Measurements from ENCODE around the gene CASZ1. TPM values are rescaled to one million over a fixed set of nuclear protein-coding genes. Genes with fewer than 3 reads are reported as not detected.

Gene CASZ1
- total and polyA plus RNA-seq, 2 experiments from 2014 or later, result 6.2 to 6.7 TPM

- Mint-ChIP-seq H3K9me3 (no peaks in the 10 kb centered on the region), H3K4me1 (no peaks in the 10 kb centered on the region; the same call in none of the 3 replicates), H3K27ac (no peak overlapping the region), H3K27me3 (ENCODE audit: insufficient read depth, low read depth, poor library complexity) (peaks cover 23% of the 10 kb centered on the region), H3K36me3 (ENCODE audit: low read depth) (no peaks in the 10 kb centered on the region), H3K4me3 (peak overlapping the region; percentile 53)
- H2AFZ ChIP-seq, result no peak overlapping the region
- peaks cover 14% of the 10 kb centered on the region for H3K4me1 ChIP-seq (ENCODE audit: insufficient read depth)
- no peak overlapping the region for H3K27ac ChIP-seq (ENCODE audit: low read depth)
- H3K9me2 ChIP-seq (ENCODE audit: insufficient read depth), result no peaks in the 10 kb centered on the region
- peaks cover 10% of the 10 kb centered on the region for H3K27me3 ChIP-seq (ENCODE audit: insufficient read depth)
- H3K4me2 ChIP-seq, result peak overlapping the region; percentile 38; the same call in 1 of the 2 replicates
- H3K79me2 ChIP-seq (replicated peaks; ENCODE audit: insufficient read depth), result no peaks in the 10 kb centered on the region
- H3F3A ChIP-seq (replicated peaks; ENCODE audit: low read depth), result 0 out of 2 replicates have a peak, but pooled peaks cover 6% of the 10 kb centered on the region
- H4K20me1 ChIP-seq (replicated peaks; ENCODE audit: insufficient read depth), result no peaks in the 10 kb centered on the region
- H3K4me3 ChIP-seq, result no peak overlapping the region
- DNase-seq (ENCODE audit: low spot score), result peak; percentile 66
- TF ChIP-seq POLR2AphosphoS5 (IDR thresholded peaks at IDR 0.05; ENCODE audit: low read depth), result no peak
- no peak for TF ChIP-seq ZNF331 (CRISPR knock-in tag; IDR thresholded peaks at IDR 0.05; ENCODE audit: low read depth)
- TF ChIP-seq ZNF462 (CRISPR knock-in tag; IDR thresholded peaks at IDR 0.05), result no peak
- peak; percentile 56 for ATAC-seq
- H3K36me3 ChIP-seq (ENCODE audit: insufficient read depth), result no peaks in the 10 kb centered on the region
Measured at GRCh38 chr1:10651793-10652192, 144.7 kb downstream of the CASZ1 start.

DNA sequence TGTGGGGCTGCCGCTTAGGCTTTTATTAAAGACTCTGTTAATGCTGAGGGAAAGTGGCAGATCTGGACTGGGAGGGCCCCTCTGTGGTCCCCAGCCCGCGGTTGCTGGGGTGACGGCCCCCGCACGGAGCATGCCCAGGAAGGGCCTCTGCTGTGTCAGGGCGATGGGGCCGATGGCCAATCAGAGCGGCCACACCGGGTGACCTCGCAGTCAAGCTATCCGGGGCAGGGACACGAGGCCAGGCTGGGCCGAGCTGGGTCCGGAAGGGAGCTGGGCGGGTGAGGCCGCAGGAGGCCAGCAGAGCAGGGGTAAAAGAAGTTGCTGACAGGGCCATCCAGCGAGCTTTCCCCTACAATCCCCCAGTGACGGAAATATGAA lies 145.1 kb downstream of the CASZ1 start:
- Histone ChIP-seq H4K20me1 (replicated peaks; ENCODE audit: insufficient read depth) (no peaks in the 10 kb centered on the region), H3K36me3 (ENCODE audit: insufficient read depth) (no peaks in the 10 kb centered on the region), H3F3A (replicated peaks; ENCODE audit: low read depth) (0 out of 2 replicates have a peak, but pooled peaks cover 6% of the 10 kb centered on the region), H3K4me3 (no peak overlapping the region), H3K4me2 (peak overlapping the region; percentile 38; the same call in 1 of the 2 replicates), H2AFZ (no peak overlapping the region), H3K27ac (ENCODE audit: low read depth) (no peak overlapping the region), H3K27me3 (ENCODE audit: insufficient read depth) (peaks cover 10% of the 10 kb centered on the region), H3K79me2 (replicated peaks; ENCODE audit: insufficient read depth) (no peaks in the 10 kb centered on the region), H3K9me2 (ENCODE audit: insufficient read depth) (no peaks in the 10 kb centered on the region), H3K4me1 (ENCODE audit: insufficient read depth) (peaks cover 14% of the 10 kb centered on the region)
- Mint-ChIP-seq H3K27ac (no peak overlapping the region), H3K36me3 (ENCODE audit: low read depth) (no peaks in the 10 kb centered on the region), H3K4me3 (peak overlapping the region; percentile 53), H3K4me1 (peaks cover 2% of the 10 kb centered on the region), H3K27me3 (ENCODE audit: insufficient read depth, low read depth, poor library complexity) (peaks cover 21% of the 10 kb centered on the region), H3K9me3 (no peaks in the 10 kb centered on the region)
- peak; percentile 65 for DNase-seq (ENCODE audit: low spot score)
- ATAC-seq, result peak; percentile 41
- TF ChIP-seq REST (IDR thresholded peaks at IDR 0.05; ENCODE audit: unreplicated experiment), result no peak
